ENCODE results near the gene DNAJB6.

DNA sequence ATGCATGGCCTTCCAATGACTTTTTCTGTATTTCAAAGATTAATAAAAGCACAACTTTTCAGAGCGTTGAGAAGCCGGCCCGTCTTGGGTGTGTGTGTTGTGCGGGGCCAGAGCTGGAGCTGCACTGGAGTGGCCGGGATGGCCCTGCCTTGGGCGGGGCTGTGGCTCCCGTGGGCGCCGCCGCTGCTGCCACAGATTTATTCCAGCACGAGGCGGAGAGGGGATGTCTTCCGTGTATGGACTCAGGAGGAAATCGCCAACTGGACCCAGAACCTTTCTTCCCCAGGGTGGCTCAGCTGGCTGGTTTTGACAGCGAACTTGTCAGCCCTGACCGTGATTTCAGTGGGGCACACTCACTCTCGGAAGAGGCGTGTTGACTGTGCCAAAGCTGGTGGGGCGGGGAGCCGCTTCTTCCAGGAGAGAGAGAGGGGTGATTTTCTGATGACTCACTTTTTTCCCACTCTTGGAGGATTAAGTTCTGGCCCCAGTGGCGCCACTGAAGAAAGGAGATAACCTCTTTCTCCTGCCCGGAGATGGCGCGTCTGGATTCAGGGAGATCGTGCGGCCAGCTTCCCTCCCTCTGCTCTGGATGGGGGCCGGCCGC lies 72.4 kb downstream of the DNAJB6 start:
- TF ChIP-seq, protein P1, sequence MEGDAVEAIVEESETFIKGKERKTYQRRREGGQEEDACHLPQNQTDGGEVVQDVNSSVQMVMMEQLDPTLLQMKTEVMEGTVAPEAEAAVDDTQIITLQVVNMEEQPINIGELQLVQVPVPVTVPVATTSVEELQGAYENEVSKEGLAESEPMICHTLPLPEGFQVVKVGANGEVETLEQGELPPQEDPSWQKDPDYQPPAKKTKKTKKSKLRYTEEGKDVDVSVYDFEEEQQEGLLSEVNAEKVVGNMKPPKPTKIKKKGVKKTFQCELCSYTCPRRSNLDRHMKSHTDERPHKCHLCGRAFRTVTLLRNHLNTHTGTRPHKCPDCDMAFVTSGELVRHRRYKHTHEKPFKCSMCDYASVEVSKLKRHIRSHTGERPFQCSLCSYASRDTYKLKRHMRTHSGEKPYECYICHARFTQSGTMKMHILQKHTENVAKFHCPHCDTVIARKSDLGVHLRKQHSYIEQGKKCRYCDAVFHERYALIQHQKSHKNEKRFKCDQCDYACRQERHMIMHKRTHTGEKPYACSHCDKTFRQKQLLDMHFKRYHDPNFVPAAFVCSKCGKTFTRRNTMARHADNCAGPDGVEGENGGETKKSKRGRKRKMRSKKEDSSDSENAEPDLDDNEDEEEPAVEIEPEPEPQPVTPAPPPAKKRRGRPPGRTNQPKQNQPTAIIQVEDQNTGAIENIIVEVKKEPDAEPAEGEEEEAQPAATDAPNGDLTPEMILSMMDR (conservative IDR thresholded peaks at IDR 0.05; ENCODE audit: low read length) = no peak
- TF ChIP-seq EZH2phosphoT487 (IDR thresholded peaks at IDR 0.05; ENCODE audit: borderline replicate concordance, low read depth, low read length) = no peak
